ENCODE data around the gene ZNF774.
"Not testable (repeated sequence)": the region's sequence is repeated elsewhere in the genome, so short reads cannot be mapped to it uniquely, and the experiment has no call there.

ZNF774 gene

DNA sequence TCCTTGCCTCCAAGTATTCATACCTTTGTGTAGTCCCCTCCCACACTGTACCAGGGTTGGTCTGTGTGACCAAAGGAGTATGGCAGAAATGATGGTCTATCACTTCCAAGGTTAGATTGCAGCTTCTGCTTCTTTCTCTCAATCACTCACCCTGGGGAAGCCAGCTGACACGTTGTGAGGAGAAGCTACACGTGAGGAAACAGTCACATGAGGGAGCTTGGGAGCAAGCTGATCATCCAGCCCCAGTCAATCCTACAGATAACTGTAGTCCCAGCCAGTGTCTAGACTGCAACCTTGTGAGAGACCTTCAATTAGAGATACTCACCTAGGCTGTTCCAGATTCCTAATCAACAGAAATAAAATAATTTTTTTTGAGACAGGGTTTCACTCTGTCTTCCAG, 6.2 kb upstream of the ZNF774 start:
- peak; percentile 28 for DNase-seq (ENCODE audit: low read depth)

DNA sequence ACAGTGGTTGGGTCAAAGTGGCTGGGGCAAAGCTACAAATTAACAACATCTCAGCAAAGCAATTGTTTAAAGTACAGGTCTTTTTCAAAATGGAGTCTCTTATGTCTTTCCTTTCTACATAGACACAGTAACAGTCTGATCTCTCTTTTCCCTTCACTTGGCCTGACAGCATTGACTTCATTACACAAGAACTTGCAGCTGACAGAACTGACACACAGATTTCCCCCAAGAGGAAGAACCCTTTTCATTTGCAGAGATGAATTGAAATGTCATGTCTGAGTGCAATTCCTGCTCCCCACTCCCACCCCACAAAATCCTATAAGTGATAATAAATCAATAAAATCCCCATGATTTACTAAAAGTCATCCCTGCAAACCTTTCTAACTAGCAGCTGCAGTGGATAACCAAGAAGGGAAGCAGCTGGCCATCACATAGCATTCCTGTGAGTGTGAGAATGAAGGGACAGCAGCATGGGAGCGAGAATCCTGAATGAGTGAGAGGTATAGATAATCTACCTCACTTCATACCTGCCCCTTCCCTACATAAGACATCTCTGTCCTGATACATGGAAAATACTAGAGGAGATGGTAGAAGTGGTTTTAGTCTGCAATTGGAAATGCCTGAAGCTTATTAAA, 4.5 kb upstream of the ZNF774 start:
- not testable (repeated sequence) for DNase-seq (ENCODE audit: low read depth)

DNA sequence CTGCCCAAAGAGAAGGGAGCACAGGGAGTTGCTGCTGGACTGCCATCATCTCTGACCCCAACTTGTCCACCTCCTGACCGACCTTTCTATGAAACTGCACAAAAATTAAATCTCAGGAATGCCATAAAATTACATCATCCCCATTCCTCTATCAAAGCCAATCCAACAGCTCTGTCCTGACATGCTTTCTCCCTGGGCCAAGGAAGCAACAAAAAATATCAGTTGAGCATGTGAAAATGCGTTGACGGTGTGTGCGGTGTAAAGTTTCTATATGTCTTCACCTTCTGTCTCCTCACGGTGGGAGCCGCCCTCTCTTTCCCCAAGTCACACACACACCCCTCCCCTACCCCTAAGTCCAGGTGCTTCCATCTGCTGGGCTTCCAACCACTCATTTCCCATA, 3.6 kb upstream of the ZNF774 start:
- peak; percentile 14 for DNase-seq (ENCODE audit: low read depth)

DNA sequence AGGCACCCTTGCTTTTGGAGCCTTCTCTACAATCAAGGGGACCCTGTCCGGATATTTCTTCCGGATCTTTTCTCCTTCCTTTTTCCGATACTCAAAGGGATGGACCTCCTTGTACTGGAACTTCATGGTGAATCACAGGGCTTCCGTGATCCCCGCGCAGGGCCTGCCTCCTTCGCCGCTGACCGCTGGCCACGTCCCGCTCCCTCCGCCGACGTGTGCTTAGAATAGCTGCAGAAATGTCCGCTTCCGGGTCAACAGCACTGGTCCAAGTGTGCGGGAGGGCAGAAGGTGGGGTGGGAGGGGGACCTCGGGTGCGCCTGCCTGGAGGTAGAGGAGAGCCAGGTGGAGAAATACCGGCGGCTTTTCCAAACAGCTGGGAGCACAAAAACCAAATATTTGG, 3.0 kb upstream of the ZNF774 start:
- DNase-seq (ENCODE audit: low read depth): no peak

DNA sequence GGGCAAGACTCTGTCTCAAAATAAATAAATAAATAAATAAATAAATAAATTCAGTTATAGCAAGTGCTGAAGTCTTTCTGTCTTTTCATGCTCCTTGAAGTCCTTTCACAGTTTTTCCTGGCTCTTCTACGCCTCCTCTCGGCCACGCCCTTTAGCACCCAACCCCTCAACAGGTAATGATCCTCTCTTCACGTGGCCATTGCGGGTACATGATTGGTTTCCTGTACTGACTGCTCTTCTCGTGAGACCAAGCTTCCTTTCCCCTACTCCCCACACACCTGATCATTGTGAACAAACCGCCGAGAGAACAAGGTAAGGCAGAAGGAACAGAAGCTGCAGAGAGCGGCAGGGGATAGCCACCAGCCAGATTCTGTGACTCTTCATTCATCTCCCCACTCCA, 2.3 kb upstream of the ZNF774 start:
- no peak for DNase-seq (ENCODE audit: low read depth)

DNA sequence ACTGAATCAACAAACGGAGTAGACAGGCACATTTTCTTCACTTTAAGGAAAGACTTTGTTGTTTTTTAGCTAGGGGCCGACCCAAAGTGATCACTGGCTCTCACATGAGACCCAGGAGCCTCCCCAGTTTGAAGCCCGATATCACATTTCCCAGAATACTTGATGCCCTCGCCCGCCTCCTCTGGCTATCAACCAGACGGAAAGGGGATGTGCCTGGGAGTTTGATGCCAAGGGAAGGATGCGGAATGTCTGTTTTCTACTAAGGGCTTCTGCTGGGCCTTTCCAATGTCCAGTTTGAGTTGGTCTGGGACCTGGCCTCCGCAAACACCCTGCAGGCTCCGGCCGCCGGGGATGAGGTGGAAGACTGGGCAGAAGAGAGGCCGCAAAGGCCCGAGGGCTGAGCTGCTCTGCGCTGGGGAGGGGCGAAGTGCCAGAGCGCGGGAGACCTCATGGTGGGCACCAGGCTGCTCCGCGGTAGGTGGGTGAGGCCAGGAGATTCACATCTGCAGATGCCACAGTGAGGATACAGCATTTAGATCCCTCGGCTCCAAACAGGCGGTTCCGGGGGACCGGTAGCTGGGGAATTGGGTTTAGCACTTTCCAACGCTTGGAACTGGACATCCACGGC, 491 bp upstream of the ZNF774 start:
- DNase-seq (ENCODE audit: low read depth): no peak

DNA sequence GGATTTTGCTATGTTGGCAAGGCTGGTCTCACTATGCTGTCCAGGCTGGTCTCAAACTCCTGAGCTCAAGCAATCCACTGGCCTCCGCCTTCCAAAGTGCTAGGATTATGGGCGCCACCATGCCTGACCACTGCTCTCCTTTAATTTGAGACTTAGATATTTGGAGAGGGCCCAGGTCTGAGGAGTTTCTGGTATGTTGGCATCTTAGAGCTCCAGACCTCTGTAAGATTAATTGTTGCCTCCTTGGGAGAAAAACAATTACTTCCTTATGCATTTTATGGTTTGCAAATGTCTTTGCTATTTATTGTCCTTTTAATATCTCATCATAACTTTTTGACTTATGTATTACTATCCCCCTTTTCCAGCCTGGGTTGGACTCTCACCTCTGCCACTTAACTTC, 2.9 kb downstream of the ZNF774 start:
- DNase-seq (ENCODE audit: low read depth): no peak

DNA sequence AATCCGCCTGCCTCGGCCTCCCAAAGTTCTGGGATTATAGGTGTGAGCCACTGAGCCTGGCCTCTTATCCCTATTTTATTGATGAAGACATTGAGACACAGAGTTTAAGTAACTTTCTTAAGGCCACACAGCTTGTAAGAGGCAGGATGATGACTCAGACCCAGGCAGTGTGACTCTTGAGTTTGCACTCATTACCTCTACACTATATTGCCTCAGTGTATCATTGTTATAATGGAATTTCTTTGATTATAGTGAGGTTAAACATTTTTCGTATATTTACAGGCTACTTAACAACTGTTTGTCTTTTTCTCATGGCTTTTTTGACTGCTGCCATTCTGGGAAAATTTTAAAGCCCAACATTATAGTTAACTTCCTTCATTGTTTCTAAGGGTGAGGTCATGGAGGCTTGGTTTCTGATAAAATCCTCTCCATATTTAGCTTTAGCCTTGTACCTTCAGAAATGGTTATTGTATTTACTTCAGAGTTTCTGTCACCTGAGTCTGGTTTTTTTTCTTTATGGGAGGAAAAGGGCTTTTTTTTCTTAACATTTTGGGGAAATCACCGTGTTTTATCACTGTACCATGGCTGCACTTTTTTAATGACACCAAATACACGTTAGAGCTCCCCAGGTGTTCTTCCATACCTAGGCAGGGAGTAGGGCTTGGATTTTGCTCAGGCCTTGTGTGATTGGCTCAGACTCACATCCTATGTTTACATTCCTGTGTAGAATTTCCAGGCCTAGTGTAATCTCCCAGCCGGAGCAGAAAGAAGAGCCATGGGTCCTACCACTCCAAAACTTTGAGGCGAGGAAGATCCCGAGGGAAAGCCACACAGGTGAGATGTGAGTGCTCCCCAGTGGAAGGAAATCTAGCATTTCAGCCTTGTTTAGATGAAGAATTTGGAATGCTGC, 6.3 kb downstream of the ZNF774 start:
- peak; percentile 45 for DNase-seq (ENCODE audit: low read depth)

DNA sequence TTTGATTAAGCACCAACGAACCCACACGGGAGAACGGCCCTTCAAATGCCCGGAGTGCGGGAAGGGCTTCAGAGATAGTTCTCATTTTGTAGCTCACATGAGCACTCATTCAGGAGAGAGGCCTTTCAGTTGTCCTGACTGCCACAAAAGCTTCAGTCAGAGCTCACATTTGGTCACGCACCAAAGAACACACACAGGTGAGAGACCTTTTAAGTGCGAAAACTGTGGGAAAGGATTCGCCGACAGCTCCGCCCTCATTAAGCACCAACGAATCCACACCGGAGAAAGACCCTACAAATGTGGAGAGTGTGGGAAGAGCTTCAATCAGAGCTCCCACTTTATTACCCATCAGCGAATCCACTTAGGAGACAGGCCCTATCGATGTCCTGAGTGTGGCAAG, 8.7 kb downstream of the ZNF774 start:
- DNase-seq (ENCODE audit: low read depth): no peak

DNA sequence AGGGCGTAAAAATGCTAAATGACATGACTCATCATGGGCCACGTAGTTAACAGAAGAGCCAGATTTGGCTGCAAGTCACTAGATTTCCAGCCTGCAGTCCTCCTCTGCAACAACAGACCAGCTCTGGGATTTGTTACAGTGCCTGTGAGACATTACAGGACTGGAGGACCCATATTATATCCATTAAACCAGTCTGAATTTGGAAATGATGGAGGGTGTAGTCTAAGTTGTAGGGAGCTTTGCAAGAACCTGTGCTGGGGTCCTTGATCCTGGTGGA, 10.8 kb downstream of the ZNF774 start:
- peak; percentile 78 for DNase-seq (ENCODE audit: low read depth)

DNA sequence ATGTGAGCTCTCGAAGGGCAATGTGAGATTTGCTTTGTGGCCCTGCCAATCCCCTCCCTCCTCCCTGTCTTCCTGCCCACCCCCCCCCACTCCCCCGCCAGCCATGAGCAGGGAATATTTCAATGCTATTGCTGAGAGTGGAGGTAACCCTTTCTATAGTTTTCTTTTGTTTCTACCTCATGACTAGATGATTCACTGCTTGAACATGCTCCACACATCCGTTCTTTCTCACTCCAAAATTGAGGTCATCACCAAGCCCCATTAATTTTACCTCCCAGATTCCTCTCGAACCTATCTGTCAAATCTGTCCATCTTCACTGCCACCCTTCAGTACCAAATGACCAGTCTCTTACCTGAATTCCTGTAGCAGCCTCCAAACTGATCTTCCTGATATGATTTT, 12.2 kb downstream of the ZNF774 start:
- peak; percentile 58 for DNase-seq (ENCODE audit: low read depth)

DNA sequence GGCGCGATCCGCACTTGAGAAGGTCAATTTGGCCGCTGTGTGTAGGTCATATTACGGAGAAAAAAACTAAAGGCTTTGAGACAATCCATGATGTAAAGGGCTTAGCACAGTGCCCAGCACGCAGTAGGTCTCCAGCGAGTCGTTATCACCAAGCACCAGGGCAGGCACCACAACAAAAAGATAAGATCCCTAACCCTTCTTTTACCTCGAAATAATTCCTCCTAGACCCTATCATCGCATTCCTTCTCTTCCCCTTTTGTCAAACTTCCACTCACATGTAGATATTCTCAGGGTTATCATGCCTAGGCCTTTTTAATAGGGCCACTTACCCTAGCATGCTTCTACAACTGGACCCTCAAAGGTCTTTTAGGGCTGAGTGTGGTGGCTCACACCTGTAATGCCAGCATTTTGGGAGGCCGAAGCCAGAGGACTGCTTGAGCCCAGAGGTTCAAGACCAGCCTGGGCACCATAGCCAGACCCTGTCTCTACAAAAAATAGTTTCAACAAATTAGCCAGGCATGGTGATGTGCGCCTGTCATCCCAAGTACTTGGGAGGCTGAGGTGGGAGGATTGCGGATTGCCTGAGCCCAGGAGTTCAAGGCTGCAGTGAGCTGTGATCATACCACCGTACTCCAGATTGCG, 13.5 kb downstream of the ZNF774 start:
- DNase-seq (ENCODE audit: low read depth): no peak

DNA sequence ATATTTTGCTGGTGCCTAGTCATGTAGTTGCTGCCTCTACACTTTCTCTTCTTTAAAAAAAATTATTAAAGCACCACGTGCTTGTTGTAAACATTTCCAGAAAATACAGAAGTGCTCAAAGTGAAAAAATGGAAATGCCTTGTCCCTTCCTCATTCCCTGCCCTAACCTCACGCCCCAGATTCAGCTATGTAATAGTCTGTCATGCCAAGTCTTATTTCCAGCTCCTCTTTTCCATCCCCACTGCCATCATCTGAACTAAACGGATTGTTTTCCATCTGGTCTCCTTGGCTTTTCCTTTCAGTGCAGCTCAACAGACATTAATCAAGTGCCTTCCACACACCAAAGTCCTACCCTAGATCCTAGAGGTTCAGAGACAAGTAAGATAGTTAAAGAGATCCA, 15.5 kb downstream of the ZNF774 start:
- peak; percentile 31 for DNase-seq (ENCODE audit: low read depth)

DNA sequence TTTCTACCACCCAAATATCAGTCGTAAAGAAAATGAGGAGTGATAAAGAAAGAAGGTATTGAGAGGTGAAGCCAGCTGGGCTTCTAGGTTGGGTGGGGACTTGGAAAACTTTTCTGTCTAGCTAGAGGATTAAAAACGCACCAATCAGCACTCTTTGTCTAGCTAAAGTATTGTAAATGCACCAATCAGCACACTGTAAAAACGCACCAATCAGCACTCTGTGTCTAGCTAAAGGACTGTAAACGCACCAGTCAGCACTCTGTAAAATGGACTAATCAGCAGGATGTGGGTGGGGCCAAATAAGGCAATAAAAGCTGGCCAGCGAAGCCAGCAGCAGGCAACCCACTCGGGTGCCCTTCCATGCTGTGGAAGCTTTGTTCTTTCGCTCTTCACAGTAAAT, 23.0 kb downstream of the ZNF774 start:
- DNase-seq (ENCODE audit: low read depth): no peak

DNA sequence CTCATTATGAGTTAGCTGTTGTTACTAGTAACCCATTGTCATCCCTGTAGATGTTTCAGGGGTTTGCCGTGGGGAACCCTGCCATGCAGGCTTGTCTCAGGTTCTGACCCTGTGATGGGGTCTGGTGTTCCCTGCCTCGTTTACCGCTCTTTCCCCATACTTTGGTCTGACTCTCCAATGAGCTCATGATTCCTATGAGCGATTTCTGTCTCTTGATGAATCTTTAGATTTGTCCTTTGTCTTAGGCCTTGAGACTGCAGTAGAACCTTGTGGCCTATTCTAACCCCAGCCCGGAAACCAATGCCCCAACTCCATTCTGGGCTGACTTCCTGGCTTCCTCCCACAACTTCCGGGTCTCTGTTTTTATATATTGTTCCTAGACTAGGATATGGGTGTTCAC, 24.7 kb downstream of the ZNF774 start:
- no peak for DNase-seq (ENCODE audit: low read depth)

DNA sequence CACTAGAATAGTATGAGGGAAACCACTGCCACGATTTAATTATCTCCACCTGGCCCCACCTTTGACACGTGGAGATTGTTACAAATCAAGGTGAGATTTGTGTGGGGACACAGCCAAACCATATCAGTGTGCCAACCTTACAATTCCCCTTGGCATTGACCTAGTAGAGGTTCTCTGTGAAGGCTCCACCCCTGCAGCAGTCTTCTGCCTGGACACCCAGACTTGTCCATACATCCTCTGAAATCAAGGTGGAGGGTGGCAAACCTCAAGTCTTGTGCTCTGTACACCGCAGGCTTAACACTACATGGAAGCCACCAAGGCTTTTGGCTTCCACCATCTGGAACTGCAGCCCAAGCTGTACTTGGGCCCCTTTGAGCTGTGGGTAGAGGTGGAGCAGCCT, 27.2 kb downstream of the ZNF774 start:
- no peak for DNase-seq (ENCODE audit: low read depth)

DNA sequence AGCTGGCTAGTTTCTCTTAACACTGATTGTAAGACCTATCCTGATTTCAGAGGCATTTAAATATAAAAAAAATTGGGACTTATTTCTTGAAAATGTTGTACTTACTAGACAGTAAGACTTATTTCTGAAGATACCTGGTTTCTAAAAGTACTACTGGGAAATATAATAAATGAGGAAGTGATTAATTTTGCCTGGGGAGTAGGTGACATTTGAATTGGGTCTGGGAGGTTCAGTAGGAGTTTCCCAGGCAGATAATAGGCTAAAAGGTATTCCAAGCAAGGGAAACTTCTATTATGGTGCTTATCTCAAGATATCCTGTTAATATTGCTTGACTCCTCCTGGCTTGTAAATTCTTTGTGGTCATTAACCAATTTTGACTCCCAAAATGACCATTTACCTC, 29.4 kb downstream of the ZNF774 start:
- DNase-seq (ENCODE audit: low read depth): no peak

DNA sequence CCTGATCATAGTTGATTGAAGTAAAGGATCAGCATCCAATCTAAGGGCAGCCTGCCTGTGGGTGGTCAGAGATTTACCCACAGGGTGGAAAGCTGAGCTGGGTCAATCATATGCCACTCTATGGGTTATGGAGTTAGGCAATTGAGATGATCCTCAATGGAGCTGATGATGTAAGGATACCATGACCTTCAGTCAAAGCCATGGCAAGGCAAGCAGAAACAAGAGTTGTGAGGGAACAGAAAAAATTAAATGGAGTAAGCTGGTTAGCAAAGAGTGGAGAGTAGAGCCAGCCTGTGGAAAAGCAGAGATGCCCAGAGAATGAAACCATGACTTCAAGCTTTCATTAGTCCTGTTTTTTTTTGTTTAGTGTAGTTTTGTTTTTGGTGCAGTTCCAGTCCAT, 30.2 kb downstream of the ZNF774 start:
- peak; percentile 53 for DNase-seq (ENCODE audit: low read depth)

DNA sequence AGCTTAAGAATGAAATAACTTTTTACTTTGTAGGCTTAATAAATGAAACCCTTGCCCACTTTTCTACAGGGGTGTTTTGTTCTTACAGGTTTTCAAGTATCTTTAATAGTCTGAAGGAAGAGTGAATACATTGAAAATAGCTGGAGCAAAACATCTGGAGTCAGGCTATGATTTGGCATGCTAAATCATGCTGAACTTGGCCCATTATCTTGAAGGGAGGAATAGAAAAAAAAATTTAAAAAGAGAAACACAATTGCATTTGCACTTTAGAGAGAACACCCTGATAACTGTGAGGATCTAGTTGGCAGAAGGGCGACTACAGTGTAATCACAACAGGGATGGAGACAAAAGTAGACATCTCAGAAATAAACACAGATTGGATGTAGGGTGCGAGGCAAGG, 34.1 kb downstream of the ZNF774 start:
- DNase-seq (ENCODE audit: low read depth): no peak

DNA sequence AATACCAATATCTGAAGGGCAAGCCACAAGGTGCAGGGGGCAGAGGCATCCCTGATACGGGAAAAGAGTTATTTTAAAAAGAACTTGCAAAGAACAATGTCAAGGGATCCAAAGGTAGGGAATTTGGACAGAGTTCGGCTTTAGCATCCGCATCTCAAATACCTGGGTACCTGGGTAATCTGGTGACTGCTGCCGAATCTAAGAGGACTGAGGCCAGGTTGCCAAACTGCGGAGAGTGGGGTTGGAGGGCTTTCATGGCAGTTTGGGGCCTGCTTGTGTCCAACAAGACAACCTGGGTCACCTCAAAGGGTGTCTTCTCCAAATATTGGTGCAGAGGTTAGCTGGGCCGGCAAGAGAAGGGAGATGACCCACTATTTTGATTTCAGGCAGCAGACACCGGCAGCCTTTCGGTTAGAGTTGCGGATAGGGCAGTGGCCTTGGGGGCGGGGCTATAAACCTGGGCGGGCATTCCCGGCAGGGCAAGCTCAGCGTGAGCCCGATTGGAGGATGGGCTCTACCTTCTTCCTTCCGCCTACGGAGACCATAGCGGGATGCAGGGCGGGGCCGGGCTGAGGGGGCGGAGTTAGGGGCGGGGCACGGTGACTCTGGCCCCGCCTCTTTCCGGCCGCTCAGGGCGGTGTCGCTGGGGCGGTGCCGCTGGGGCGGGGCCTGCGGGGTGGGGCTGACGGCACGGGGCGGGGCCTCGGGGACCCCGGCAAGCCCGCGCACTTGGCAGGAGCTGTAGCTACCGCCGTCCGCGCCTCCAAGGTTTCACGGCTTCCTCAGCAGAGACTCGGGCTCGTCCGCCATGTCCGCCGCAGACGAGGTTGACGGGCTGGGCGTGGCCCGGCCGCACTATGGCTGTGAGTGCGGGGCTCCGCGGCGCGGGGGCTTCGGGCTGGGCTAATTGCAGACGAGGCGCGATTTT, 35.7 kb downstream of the ZNF774 start, which contains the start of gene IQGAP1:
IQGAP1 (plus strand) TSS at position 709 of the 928 bp plus-strand sequence; CDS start at position 809, 100 bp downstream.
- peak; percentile 94 for DNase-seq (ENCODE audit: low read depth)

DNA sequence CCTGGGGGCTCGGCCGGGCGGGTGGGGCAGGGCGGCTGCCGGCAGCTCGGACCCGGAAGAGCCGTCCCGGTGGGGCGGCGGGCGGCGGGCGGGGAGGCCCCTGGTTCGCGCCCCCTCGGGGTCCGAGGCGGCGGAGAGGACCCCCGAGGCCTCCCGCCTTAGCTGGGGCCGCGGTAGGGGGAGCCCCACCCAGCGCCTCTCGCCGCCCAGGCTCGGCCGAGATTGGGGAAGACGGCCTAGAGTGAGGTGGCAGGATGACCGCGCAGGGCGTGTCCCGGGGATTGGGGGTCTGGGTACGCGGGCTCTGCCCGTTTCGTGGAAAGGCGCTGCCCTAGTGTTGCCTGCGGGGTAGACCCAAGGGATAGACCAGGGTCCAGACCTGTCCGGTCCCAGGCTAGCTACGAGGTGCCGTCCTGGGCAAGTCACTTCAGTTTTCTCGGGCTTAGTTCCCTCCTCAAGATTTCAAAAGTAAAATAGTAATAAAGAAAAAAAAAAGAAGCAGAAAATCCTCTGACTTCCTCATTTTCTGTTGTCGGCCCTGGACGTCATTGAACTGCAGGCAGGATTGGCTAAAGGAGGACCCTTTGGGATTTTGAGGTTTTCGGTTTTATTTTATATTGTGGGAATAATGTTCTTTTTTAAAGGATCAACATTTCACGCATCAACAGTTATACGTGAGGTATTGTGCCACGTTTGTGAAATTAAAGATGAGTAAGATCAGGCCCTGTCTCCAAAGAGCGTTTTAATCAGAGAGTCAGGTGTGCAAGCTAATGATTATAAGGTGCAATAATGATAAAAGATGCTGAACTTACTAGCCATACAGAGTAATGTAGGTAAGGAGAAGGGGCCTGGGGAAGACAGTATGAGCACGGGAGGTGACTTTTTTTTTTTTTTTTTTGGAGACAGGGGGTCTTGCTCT, 36.6 kb downstream of the ZNF774 start:
- DNase-seq (ENCODE audit: low read depth): no peak
